B cell (primary cell): ENCODE results near the gene AKR1B15. TPM values are rescaled to one million over a fixed set of nuclear protein-coding genes. Genes with fewer than 3 reads are reported as not detected.

ENCODE experiments used
- ATAC-seq: fragments of 200-7000 bp; cut with Tn5 transposase; one replicate; pipeline ENCODE4 v1.10.0; 2021; ENCODE audit warnings: low read depth, mild to moderate bottlenecking, moderate number of reproducible peaks, moderate library complexity
- CTCF ChIA-PET: fragments of 350-600 bp; sonication (Branson Sonifier 250); formaldehyde crosslinking; loops from one replicate; lab custom pipeline; 2021; ENCODE audit warnings: antibody characterized with exemption, inconsistent platforms; lab: Charles Lee
- POLR2A ChIA-PET: fragments of 350-600 bp; sonication (Branson Sonifier 250); formaldehyde crosslinking; loops from one replicate; lab custom pipeline; 2021; ENCODE audit warnings: antibody characterized with exemption; lab: Charles Lee
- DNase-seq: peaks from one replicate; pipeline ENCODE4 v3.0.0; 2013
- H2AFZ ChIP-seq: 2 replicates; pipeline ENCODE4 v1.6.1; 2012; ENCODE audit warnings: mild to moderate bottlenecking, low read depth, low read length; ENCODE audit not compliant: insufficient read depth, poor library complexity, severe bottlenecking
- H3K27ac ChIP-seq, 2 donors: 1 replicate in 1 of 2; 2 replicates in 1 of 2; pipeline ENCODE4 v1.5.1; 2012 to 2013; ENCODE audit warnings: low read length in 2 of 2, mild to moderate bottlenecking in 2 of 2, moderate library complexity in 1 of 2
- H3K27me3 ChIP-seq, 4 experiments: fragments of 200-600 bp in 1 of 4; sonication (generic) in 1 of 4; replicated peaks in 1 of 4; 1 replicate in 2 of 4; 2 replicates in 2 of 4; pipeline versions ENCODE4 v1.6.1 to v1.7.0; 2013 to 2016; ENCODE audit warnings: low read length in 3 of 4, mild to moderate bottlenecking in 2 of 4, mixed read lengths in 1 of 4, moderate library complexity in 1 of 4; ENCODE audit not compliant: insufficient read depth in 4 of 4, control insufficient read depth in 3 of 4; ENCODE audit errors: control extremely low read depth in 1 of 4
- H3K36me3 ChIP-seq, 2 experiments: replicated peaks in 1 of 2; 1 replicate in 1 of 2; 2 replicates in 1 of 2; pipeline versions ENCODE4 v1.6.1 to v1.7.1; 2013; ENCODE audit warnings: low read length in 1 of 2; ENCODE audit not compliant: insufficient read depth in 2 of 2, control insufficient read depth in 1 of 2; ENCODE audit errors: control extremely low read depth in 1 of 2, extremely low read depth in 1 of 2
- H3K4me1 ChIP-seq, 2 donors: fragments of 200-600 bp in 1 of 2; sonication (generic) in 1 of 2; 1 replicate in 1 of 2; 2 replicates in 1 of 2; pipeline versions ENCODE4 v1.5.1 to v1.6.1; 2013 to 2017; ENCODE audit warnings: low read length in 2 of 2; ENCODE audit not compliant: control insufficient read depth in 2 of 2, insufficient read depth in 2 of 2
- H3K4me2 ChIP-seq: replicated peaks from 2 replicates; pipeline ENCODE3; 2012; ENCODE audit warnings: mild to moderate bottlenecking, low read depth, low read length; ENCODE audit not compliant: poor library complexity, severe bottlenecking
- H3K4me3 ChIP-seq, 5 experiments: fragments of 200-600 bp in 1 of 5; sonication (generic) in 1 of 5; 1 replicate in 3 of 5; 2 replicates in 2 of 5; pipeline versions ENCODE4 v1.5.1 to v1.7.0; 2011 to 2016; ENCODE audit warnings: low read length in 4 of 5, mild to moderate bottlenecking in 4 of 5, low read depth in 2 of 5, control low read depth in 1 of 5, moderate library complexity in 1 of 5; ENCODE audit not compliant: insufficient read depth in 1 of 5; ENCODE audit errors: control extremely low read depth in 1 of 5, extremely low read depth in 1 of 5
- H3K79me2 ChIP-seq: fragments of 200-600 bp; sonication (generic); one replicate; pipeline ENCODE4 v1.6.0; 2016; ENCODE audit warnings: low read length; ENCODE audit not compliant: control insufficient read depth, insufficient read depth
- H3K9ac ChIP-seq: fragments of 200-600 bp; sonication (generic); 2 replicates; pipeline ENCODE4 v1.6.1; 2017; ENCODE audit warnings: mild to moderate bottlenecking, low read length, moderate library complexity
- H3K9me3 ChIP-seq, 3 donors: one replicate each; pipeline versions ENCODE4 v1.6.1 to v1.7.1; 2013; ENCODE audit warnings: low read length in 2 of 3; ENCODE audit not compliant: control insufficient read depth in 2 of 3, insufficient read depth in 1 of 3; ENCODE audit errors: control extremely low read depth in 1 of 3
- H4K20me1 ChIP-seq: 2 replicates; pipeline ENCODE4 v1.6.0; 2012; ENCODE audit warnings: mild to moderate bottlenecking, low read length; ENCODE audit not compliant: insufficient read depth, control insufficient read depth, poor library complexity, severe bottlenecking
- H3K27ac Mint-ChIP-seq: one replicate; pipeline ENCODE4 v1.8.0; 2021; ENCODE audit warnings: mixed read lengths
- H3K27me3 Mint-ChIP-seq: one replicate; pipeline ENCODE4 v1.8.0; 2021; ENCODE audit warnings: mixed read lengths
- H3K4me1 Mint-ChIP-seq: one replicate; pipeline ENCODE4 v1.8.0; 2021; ENCODE audit warnings: mixed read lengths
- H3K4me3 Mint-ChIP-seq: one replicate; pipeline ENCODE4 v1.8.0; 2021; ENCODE audit warnings: mixed read lengths
- H3K9me3 Mint-ChIP-seq: one replicate; pipeline ENCODE4 v1.8.0; 2022; ENCODE audit warnings: mixed read lengths; ENCODE audit not compliant: insufficient read depth
- CTCF ChIP-seq: fragments of 200-600 bp; IDR thresholded peaks from one replicate; pipeline ENCODE4 v1.8.0; 2022; ENCODE audit warnings: antibody characterized with exemption, mild to moderate bottlenecking
- EZH2 ChIP-seq: IDR thresholded peaks from 2 replicates; pipeline ENCODE4 v1.6.1; 2012; ENCODE audit warnings: borderline replicate concordance, low read depth, mild to moderate bottlenecking, moderate library complexity, low read length; ENCODE audit not compliant: insufficient read depth, poor library complexity, severe bottlenecking
- WGBS: methylation state at CpG from one replicate; pipeline ENCODE4 v1.1.5; 2013; ENCODE audit warnings: missing lambda C conversion rate; ENCODE audit not compliant: insufficient coverage; 5-methylcytosine and 5-hydroxymethylcytosine counted together
- intact Hi-C: fragments of 100-400 bp; cut with micrococcal nuclease; formaldehyde crosslinking; loops from one replicate; pipeline ENCODE4 v1.10.0; 2022
- polyA plus RNA-seq: library from polyadenylated mRNA; depleted of rRNA; stranded (reverse); fragments of >200 nt; gene quantifications from 2 replicates; pipeline ENCODE4 v1.2.3, GENCODE V29; 2012
- total RNA-seq, 2 donors: library from RNA; stranded (reverse); fragments of 120-200 nt in 1 of 2; gene quantifications; 1 replicate in 1 of 2; 2 replicates in 1 of 2; pipeline versions ENCODE4 v1.2.3 to v1.2.4, GENCODE V29; 2013 to 2022

Gene AKR1B15
- total and polyA plus RNA-seq, 2 donors (not counting 1 experiment from before 2014, with no cell fraction given), result not detected

GRCh38 chr7:134585897-134586296, 37.0 kb downstream of the AKR1B15 start:
- Histone ChIP-seq H2AFZ (no peak overlapping the region), H3K4me2 (no peak overlapping the region), H3K79me2 (no peaks in the 10 kb centered on the region), H4K20me1 (no peaks in the 10 kb centered on the region), H3K27me3 (no peaks in the 10 kb centered on the region), H3K4me1 (no peaks in the 10 kb centered on the region), H3K9me3 (no peaks in the 10 kb centered on the region), H3K27ac (no peak overlapping the region), H3K36me3 (no peaks in the 10 kb centered on the region), H3K9ac (no peak overlapping the region), H3K4me3 (no peak overlapping the region)
- Mint-ChIP-seq H3K9me3 (peaks cover 4% of the 10 kb centered on the region), H3K4me1 (no peaks in the 10 kb centered on the region), H3K4me3 (no peak overlapping the region), H3K27me3 (peaks cover 24% of the 10 kb centered on the region), H3K27ac (no peak overlapping the region)
- 88% methylated on average over 7 of the region's 7 CpGs for WGBS
- TF ChIP-seq CTCF (no peak), EZH2 (no peak)
- ATAC-seq (no peak), DNase-seq (no peak)
- ChIA-PET POLR2A (no interaction called here), CTCF (interaction anchor here (0.8 kb wide), 1 partner anchor 20 kb away, joined by 3 read pairs; no protein-coding TSS in a partner anchor)
- intact Hi-C loops, result no loop called here

GRCh38 chr7:134587750-134588149, 38.8 kb downstream of the AKR1B15 start:
- Histone ChIP-seq H3K27ac (no peak overlapping the region), H2AFZ (no peak overlapping the region), H3K27me3 (no peaks in the 10 kb centered on the region), H3K9ac (no peak overlapping the region), H3K9me3 (peaks cover 0 to 4% (median 0%) of the 10 kb centered on the region in 3 donors), H3K4me1 (no peaks in the 10 kb centered on the region), H3K4me2 (no peak overlapping the region), H3K4me3 (no peak overlapping the region), H4K20me1 (no peaks in the 10 kb centered on the region), H3K36me3 (no peaks in the 10 kb centered on the region), H3K79me2 (no peaks in the 10 kb centered on the region)
- intact Hi-C loops, result no loop called here
- Mint-ChIP-seq H3K27ac (no peak overlapping the region), H3K27me3 (peaks cover 16% of the 10 kb centered on the region), H3K4me1 (no peaks in the 10 kb centered on the region), H3K4me3 (no peak overlapping the region), H3K9me3 (peaks cover 7% of the 10 kb centered on the region)
- ChIA-PET CTCF (no interaction called here), POLR2A (no interaction called here)
- no peak for ATAC-seq
- WGBS, result 13% methylated on average over 1 of the region's 2 CpGs
- DNase-seq, result no peak
- TF ChIP-seq CTCF, result no peak
- TF ChIP-seq EZH2, result no peak
